ENCODE measurements around the gene TBC1D9B. TPM values are rescaled to one million over a fixed set of nuclear protein-coding genes. Genes with fewer than 3 reads are reported as not detected.
A peak's percentile ranks its signal among the peaks of the same experiment; 100 is the strongest.
"Not testable (repeated sequence)": the region's sequence is repeated elsewhere in the genome, so short reads cannot be mapped to it uniquely, and the experiment has no call there.

TBC1D9B gene
- total RNA-seq, 3 donors from 2014 or later: 115 to 117 (median 116) TPM

DNA sequence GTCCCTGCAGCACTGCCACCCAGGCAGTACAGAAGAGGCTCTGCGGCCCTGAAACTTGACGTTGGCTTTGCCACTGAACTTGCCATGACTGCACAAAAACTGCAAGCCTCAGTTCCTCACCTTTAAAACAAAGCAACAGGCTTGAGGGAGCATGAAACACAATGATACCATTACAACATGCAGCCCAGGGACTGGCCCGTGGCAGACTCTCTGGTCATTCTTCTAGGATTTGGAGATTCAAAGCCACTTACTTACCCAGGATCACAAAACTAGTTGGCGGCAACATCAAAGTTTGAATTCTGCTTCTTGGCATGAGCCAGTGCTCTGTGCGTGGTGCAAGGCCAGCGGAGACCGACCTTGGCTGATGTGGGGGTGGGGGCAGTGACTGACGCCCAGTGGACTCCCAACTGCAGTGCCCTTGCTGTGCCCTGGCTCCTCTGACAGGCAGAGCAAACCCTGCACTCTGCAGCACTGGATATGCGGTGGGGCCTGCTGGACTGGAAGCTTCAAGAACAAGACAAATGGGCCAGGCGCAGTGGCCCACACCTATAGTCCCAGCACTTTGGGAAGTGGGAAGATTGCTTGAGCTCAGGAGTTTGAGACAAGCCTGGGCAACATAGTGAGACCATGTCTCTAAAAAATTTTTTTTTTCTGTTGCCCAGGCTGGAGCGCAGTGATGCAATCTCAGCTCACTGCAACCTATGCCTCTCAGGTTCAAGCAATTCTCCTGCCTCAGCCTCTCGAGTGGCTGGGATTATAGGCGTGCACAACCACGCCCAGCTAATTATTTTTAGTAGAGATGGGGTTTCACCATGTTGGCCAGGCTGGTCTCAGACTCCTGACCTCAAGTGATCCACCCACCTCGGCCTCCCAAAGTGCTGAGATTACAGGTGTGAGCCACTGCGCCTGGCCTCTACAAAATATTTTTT is 68.1 kb downstream of the TBC1D9B start:
- ATAC-seq: peak; percentile 14
- Histone ChIP-seq H3K36me3 (ENCODE audit: low read depth) (no peaks in the 10 kb centered on the region), H3K4me1 (ENCODE audit: low read depth) (no peaks in the 10 kb centered on the region), H3K4me3 (no peak overlapping the region), H3K9me3 (no peaks in the 10 kb centered on the region)
- no peak for DNase-seq
- TF ChIP-seq, protein P1, sequence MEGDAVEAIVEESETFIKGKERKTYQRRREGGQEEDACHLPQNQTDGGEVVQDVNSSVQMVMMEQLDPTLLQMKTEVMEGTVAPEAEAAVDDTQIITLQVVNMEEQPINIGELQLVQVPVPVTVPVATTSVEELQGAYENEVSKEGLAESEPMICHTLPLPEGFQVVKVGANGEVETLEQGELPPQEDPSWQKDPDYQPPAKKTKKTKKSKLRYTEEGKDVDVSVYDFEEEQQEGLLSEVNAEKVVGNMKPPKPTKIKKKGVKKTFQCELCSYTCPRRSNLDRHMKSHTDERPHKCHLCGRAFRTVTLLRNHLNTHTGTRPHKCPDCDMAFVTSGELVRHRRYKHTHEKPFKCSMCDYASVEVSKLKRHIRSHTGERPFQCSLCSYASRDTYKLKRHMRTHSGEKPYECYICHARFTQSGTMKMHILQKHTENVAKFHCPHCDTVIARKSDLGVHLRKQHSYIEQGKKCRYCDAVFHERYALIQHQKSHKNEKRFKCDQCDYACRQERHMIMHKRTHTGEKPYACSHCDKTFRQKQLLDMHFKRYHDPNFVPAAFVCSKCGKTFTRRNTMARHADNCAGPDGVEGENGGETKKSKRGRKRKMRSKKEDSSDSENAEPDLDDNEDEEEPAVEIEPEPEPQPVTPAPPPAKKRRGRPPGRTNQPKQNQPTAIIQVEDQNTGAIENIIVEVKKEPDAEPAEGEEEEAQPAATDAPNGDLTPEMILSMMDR (IDR thresholded peaks at IDR 0.05): no peak
- intact Hi-C loops (cut with DNase I, micrococcal nuclease): no loop called here

DNA sequence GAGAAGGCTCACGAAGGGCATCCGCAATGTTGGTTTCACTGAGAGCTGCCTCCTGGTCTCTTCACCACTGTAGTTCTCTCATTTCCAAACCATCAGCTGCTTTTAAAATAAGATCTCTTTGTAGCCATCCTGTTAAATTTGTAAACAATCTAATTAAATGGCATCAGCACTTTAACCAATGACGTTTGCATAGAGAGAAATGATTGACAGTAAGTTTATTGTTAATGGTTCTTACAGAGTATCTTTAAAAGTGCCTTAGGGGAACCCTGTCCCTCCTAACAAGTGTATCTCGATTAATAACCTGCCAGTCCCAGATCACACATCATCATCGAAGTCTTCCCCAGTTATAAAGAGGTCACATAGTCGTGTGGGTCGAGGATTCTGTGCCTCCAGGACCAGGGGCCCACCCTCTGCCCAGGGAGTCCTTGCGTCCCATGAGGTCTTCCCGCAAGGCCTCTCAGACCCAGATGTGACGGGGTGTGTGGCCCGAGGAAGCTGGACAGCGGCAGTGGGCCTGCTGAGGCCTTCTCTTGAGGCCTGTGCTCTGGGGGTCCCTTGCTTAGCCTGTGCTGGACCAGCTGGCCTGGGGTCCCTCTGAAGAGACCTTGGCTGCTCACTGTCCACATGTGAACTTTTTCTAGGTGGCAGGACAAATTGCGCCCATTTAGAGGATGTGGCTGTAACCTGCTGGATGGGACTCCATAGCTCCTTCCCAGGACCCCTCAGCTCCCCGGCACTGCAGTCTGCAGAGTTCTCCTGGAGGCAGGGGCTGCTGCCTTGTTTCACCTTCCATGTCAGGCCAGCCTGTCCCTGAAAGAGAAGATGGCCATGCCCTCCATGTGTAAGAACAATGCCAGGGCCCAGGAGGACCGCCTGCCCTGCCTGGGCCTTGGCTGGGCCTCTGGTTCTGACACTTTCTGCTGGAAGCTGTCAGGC is 70.4 kb downstream of the TBC1D9B start:
- intact Hi-C loops (cut with DNase I, micrococcal nuclease): no loop called here
- ATAC-seq: no peak
- Histone ChIP-seq H3K4me1 (ENCODE audit: low read depth) (no peaks in the 10 kb centered on the region), H3K36me3 (ENCODE audit: low read depth) (peaks cover 14% of the 10 kb centered on the region), H3K4me3 (no peak overlapping the region), H3K9me3 (no peaks in the 10 kb centered on the region)
- DNase-seq: no peak
- TF ChIP-seq, protein P1 (IDR thresholded peaks at IDR 0.05): no peak

DNA sequence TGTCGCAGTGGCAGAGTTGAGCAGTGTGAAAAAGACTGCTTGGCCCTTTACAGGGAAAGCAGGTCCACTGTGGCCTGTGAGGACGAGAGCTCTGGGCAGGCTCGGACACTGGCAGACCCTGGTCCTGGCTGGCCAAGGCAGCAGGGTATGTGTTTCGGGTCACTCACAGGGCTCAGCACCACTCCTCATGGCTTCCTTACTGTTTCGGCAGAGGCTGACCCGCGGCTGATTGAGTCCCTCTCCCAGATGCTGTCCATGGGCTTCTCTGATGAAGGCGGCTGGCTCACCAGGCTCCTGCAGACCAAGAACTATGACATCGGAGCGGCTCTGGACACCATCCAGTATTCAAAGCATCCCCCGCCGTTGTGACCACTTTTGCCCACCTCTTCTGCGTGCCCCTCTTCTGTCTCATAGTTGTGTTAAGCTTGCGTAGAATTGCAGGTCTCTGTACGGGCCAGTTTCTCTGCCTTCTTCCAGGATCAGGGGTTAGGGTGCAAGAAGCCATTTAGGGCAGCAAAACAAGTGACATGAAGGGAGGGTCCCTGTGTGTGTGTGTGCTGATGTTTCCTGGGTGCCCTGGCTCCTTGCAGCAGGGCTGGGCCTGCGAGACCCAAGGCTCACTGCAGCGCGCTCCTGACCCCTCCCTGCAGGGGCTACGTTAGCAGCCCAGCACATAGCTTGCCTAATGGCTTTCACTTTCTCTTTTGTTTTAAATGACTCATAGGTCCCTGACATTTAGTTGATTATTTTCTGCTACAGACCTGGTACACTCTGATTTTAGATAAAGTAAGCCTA is 71.3 kb downstream of the TBC1D9B start:
- Histone ChIP-seq H3K4me3 (no peak overlapping the region), H3K36me3 (ENCODE audit: low read depth) (peaks cover 17% of the 10 kb centered on the region), H3K9me3 (no peaks in the 10 kb centered on the region), H3K4me1 (ENCODE audit: low read depth) (no peaks in the 10 kb centered on the region)
- no peak for DNase-seq
- intact Hi-C loops (cut with DNase I, micrococcal nuclease): no loop called here
- TF ChIP-seq, protein P1 (IDR thresholded peaks at IDR 0.05): no peak
- peak; percentile 60 for ATAC-seq

DNA sequence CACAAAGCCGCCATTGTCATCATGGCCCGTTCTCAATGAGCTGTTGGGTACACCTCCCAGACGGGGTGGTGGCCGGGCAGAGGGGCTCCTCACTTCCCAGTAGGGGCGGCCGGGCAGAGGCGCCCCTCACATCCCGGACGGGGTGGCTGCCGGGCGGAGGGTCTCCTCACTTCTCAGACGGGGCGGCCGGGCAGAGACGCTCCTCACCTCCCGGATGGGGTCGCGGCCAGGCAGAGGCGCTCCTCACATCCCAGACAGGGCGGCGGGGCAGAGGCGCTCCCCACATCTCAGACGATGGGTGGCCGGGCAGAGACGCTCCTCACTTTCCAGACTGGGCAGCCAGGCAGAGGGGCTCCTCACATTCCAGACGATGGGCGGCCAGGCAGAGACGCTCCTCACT is 72.8 kb downstream of the TBC1D9B start:
- H3K9me3 ChIP-seq; ATAC-seq; intact Hi-C loops (cut with DNase I, micrococcal nuclease); H3K4me3 ChIP-seq; DNase-seq; H3K4me1 ChIP-seq (ENCODE audit: low read depth): not testable (repeated sequence)
- H3K36me3 ChIP-seq (ENCODE audit: low read depth): peaks cover 17% of the 10 kb centered on the region

DNA sequence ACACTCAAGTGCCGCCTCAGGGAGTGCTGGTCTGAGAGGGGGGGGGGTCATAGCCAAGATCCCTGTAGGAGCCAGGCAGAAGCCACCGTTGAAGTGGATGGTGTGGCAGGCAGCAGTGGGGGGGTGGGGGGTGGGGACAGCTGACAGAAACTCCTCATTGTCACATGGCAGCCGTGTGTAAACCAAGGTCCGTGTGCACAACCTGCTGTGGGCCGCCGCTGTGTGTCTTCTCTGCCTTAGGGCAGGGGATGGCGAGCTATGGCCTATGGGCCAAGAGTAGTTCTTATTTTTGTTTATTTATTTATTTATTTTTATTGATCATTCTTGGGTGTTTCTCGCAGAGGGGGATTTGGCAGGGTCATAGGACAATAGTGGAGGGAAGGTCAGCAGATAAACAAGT is 73.6 kb downstream of the TBC1D9B start:
- intact Hi-C loops (cut with DNase I, micrococcal nuclease): no loop called here
- Histone ChIP-seq H3K9me3 (no peaks in the 10 kb centered on the region), H3K36me3 (ENCODE audit: low read depth) (peaks cover 17% of the 10 kb centered on the region), H3K4me3 (no peak overlapping the region), H3K4me1 (ENCODE audit: low read depth) (no peaks in the 10 kb centered on the region)
- no peak for DNase-seq
- TF ChIP-seq, protein P1 (IDR thresholded peaks at IDR 0.05): no peak
- no peak for ATAC-seq
